NCI-H2227 treated with DMSO at 0.1 percent for 48 hours (cell line): ENCODE results near the gene PDGFRA.

ENCODE experiments used
- DNase-seq: peaks from one replicate; lab custom pipeline; 2025; lab: John Stamatoyannopoulos, UW

PDGFRA gene

DNA sequence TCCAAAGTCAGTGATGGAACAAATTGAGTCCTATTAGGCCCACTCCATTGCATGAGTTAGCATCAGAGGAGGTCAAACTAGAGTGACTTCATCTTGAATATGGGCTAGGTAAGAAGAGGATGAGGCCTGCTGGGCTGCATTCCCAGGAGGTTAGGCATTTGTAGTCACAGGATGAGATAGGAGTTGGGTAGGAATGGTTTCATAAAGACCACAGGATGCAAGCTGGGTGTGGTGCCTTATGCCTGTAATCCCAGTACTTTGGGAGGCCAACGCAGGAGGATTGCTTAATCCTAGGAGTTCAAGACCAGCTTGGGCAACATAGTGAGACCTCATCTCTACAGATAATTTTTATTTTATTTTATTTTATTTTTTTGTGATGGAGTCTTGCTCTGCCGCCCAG, 26.8 kb downstream of the PDGFRA start:
- DNase-seq: no peak

DNA sequence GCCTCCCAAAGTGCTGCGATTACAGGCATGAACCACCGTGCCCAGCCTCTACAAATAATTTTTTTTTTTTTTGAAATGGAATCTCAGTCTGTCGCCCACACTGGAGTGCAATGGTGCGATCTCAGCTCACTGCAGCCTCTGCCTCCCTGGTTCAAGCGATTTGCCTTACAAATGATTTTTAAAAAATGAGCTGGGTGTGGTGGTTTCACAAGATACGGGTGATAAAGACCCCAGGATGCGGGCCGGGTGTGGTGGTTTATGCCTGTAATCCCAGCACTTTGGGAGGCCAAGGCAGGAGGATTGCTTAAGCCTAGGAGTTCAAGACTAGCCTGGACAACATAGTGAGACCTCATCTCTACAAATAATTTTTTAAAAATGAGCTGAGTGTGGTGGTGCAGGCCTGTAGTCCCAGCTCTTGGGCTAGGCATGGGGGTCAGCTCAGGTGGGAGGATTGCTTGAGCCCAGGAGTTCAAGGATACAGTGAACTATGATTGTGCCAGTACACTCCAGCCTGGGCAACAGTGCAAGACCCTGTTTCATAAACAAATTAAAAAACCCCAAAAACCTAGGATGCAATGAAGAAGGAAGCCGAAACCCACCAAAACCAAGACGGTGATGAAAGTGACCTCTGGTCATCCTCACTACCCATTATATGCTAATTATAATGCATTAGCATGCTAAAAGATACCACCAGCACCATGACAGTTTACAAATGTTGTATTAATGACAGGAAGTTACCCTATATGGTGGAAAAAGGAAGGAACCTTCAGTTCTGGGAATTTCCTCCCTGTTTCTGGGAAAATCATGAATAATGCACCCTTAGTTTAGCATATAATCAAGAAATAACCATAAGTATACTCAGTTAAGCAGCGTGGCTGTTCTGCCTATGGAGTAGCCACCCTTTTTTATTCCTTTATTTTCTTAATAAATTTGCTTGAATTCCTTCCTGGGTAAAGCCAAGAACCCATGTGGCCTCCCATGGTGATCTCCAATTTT, 27.7 kb downstream of the PDGFRA start:
- DNase-seq: no peak

DNA sequence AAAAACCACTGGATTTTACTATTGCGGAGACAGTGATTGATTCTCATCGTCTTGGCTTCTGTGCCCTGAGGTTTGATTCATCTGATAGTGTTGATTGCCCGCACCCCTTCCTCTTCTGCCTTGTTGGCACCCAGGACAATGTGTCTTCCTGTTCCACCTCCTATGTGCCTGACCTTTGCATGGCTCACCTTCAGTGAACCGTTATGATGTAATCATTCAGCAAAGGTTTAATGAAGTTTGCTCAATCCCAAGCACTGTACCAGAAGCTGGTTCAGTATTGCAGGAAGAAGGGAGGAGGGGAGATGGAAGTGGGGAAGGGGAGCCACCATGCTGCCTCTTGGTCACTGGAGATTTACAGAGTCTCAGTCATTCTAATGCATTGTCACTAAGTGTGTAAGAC, 36.3 kb downstream of the PDGFRA start:
- DNase-seq: no peak

DNA sequence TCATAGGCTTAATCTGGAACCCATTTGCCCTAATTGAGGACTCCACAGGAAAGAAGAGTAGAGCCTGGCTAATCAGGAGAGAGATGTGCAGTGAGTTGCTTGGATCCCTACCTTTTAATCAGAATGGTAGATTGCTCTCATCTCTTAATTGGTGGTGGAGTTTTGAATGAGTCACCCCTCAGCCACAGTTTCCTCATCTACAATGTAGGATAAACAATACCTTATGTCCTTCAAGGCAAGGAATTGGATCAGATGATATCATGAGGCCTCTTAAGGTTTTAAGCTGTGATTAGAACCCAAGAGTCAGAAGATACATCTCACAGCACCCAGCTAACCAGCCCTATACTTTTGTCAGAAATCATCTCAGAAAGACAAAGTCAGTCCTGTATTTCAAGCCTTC, 39.1 kb downstream of the PDGFRA start:
- no peak for DNase-seq

DNA sequence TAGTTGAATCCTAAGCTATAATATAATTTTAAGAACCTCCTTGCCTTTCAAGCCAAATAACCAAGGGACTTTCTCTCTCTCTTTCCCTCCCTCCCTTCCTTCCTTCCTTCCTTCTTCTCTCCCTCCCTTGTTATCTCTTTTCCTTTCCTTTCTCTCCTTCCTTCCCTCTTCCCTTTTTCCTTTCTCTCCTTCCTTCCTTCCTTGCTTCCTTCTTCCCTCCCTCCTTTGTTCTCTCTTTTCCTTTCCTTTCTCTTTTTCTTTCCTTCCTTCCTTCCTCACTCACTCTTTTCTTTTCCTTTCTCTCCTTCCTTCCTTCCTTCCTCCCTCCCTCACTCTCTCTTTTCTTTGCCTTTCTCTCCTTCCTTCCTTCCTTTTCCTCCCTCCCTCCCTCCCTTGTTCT, 42.4 kb downstream of the PDGFRA start:
- no peak for DNase-seq

DNA sequence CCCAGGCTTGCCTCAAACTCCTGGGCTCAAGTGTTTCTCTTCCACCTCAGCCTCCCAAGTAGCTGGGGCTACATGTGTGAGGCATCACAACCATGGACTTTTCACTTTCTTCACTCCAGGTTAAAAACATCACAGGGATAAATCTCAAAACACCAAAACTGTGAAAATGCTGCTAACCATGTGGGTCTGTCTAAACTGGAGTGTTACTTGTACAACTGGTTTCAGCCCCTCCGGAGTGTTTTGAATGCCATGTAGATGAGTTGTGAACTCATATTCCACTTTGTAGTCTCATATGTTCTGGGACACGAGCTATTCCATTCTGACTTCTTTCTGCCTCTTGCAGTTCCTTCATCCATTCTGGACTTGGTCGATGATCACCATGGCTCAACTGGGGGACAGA, 43.0 kb downstream of the PDGFRA start:
- DNase-seq: no peak

DNA sequence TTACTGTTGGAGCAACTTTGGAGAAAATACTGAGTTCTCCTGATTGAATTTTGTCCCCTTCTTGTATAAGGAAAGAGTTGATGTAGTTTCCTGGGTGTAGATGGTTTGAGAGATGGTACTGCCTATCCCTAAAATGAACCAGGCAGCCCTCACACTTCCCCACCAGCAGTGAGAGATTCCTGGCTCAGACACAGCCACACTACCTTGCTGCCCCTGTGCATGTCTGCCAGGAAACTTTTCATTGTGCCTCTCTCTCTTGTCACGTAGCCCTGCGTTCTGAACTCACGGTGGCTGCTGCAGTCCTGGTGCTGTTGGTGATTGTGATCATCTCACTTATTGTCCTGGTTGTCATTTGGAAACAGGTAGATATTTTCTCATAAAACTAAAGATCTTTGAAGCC, 45.2 kb downstream of the PDGFRA start:
- DNase-seq: no peak

DNA sequence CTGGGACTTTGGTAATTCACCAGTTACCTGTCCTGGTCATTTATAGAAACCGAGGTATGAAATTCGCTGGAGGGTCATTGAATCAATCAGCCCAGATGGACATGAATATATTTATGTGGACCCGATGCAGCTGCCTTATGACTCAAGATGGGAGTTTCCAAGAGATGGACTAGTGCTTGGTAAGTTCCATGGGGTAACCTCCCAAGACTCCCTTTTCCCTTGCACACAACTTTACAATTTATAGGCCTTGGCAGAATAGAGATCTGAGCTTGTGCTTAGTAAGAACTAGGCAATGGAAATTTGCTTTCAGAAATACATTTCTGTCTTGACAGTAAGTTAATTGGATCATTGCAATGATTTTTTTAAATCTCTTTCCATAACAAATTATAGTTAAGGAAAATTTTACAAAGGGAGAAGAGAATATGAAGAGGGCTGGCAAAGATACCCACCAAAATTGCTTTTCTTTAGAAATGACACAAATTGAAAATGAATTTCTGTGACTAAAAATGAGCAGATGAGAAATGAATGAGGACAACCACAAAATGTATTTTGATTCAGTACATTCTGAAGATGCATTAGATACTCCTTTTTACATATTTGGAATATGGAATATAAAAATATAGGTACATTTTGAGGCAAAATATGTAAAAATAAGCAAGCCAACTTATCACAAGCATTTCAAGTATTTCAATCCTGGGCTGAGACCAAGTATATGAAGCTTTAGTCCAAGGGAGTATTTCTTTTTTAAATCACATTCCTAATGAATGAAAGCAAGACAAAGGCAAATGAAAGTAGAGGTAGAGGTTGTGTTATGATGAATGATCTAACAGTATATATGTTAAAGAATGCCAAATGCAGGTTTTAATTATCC, 45.9 kb downstream of the PDGFRA start:
- DNase-seq: no peak

DNA sequence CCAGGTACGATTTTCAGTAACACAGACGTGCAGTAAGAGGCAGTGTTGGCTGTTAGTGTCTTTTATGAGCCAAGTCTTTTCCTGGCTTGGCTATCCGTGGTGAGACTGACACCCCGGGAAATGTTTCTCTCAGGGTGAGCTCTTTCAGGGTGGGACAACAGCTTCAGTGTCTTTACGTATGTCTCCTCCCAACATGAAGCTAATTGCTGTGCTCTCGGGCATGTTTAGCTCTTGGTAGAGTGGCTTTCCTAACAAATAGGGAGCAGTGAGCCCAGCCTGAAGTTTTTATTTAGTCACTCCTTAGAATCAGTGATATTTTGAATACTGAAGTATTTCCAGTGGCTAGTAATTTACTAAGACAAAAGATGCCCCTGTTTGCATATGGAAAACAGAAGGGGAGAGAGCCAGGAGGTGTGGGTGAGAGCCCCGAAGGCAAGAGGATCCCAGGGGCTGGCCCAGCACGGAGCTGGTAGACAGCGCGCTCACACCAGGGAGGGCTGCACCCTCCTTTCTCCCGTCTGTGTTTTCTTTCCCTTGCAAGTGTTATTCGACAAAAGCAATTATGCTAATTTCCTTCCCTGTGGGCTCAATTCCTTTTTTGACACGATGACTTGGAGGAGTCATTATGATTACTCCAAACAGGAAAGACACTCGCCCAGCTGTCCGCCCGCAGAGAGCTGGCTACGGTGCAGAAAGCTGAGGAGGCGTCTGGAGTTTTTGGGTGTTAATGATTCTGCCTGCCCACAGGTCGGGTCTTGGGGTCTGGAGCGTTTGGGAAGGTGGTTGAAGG, 47.7 kb downstream of the PDGFRA start:
- DNase-seq: no peak

DNA sequence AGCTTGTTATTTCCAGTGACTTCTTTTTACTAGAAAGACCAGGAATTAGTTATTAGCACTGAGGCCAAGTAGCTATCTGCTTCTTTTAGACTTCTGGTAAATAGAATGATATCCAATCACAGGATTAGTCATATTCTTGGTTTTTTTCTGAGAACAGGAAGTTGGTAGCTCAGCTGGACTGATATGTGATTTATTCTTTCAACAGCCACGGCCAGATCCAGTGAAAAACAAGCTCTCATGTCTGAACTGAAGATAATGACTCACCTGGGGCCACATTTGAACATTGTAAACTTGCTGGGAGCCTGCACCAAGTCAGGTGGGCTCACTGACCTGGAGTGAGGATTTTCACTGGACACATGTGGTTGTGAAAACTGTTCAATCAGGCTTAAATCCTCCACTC, 48.6 kb downstream of the PDGFRA start:
- DNase-seq: no peak

DNA sequence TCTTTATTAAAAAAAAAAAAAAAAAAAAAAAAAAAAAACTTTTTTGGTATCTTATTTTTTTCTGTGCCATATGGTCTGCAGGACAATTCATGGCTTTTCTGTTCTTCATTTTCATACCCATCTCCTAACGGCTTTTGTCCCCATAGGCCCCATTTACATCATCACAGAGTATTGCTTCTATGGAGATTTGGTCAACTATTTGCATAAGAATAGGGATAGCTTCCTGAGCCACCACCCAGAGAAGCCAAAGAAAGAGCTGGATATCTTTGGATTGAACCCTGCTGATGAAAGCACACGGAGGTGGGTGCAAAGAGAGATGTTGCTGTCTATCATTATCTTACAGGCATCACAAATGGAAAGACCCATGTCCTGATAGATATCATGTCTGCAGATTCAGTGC, 49.1 kb downstream of the PDGFRA start:
- DNase-seq: no peak

DNA sequence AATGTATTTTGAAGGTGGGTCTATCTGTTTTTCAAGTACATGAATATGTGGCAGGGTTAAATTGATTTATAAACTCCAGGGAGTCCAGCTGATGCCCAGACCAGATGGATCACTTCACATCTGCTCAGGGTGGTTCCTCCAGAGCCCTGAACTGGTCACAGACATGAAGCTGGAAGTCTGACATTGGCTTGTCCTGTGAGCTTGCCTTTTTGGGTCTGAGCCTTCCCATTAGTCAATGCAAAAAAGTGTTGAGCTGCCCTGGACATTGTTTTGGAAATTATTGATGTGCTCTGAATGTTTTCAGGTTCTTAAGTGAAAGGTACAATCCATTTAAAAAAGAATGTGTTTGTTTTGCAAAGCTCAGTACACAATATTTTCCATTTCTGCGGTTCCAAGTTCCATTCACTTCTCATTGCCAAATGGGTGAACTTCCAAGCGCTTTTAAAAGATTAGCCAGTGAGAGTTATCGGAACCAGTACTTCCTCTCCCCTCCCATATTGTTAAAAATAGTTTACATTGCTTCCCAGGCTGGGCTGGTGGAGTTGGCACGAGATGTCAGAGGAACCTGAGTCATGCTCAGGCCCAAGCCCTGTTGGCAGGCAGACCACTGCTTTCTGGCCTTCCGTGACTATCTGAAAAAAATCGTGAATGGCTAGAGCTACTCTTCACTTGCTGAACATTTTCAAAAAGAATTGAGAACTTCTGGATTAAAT, 52.1 kb downstream of the PDGFRA start:
- DNase-seq: no peak

DNA sequence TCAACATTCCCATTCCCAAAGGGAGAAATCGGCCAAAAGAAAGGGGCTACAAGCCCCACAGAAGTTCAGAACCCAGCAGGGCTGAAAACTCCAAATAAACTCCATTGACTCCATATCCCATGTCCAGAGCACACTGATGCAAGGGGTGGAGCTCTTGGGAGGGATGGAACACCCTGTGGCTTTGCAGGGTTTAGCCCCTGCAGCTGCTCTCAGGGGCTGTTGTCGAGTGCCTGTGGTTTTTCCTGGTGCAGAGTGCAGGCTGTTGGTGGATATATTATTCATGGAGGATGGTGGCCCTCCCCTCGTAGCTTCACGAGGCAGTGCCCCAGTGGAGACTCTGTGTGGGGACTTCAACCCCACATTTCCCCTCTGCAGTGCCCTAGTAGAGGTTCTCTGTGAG, 53.7 kb downstream of the PDGFRA start:
- no peak for DNase-seq

DNA sequence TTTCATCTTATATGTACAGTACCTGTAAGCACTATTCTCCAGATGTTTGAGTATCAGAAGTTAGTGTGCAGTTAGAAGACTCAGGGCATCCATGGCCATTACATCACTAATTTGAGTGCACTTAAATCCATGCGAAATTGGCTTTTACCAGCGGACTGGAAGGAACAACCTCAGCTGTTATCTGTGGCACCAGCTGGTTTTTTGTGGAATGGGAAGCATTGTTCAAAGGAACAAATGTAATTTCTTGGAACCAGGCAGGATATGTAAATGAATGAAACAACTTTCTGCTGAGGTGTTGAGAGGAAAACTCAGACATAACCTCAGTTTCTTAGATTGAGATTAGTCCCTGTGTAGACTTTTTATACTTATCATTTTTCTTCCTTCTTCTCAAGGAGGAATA, 60.2 kb downstream of the PDGFRA start:
- no peak for DNase-seq

DNA sequence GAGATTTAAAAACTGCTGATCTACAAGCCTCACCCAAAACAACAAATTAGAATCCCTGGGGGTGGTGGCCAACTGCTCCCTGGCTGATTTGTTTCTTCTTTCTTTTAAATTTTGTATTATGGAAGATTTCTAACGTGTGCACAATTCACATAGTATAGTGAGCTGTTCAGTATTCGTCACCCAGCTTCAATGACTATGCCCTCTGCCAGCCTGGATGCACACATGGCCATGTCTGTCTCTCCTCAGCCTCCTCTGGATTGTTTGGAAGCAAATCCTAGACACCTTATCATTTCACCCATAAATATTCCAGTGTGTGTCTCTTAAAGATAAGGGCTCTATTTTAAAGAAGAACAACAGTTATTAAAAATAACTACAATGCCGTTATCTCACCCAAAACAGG, 61.9 kb downstream of the PDGFRA start:
- no peak for DNase-seq

DNA sequence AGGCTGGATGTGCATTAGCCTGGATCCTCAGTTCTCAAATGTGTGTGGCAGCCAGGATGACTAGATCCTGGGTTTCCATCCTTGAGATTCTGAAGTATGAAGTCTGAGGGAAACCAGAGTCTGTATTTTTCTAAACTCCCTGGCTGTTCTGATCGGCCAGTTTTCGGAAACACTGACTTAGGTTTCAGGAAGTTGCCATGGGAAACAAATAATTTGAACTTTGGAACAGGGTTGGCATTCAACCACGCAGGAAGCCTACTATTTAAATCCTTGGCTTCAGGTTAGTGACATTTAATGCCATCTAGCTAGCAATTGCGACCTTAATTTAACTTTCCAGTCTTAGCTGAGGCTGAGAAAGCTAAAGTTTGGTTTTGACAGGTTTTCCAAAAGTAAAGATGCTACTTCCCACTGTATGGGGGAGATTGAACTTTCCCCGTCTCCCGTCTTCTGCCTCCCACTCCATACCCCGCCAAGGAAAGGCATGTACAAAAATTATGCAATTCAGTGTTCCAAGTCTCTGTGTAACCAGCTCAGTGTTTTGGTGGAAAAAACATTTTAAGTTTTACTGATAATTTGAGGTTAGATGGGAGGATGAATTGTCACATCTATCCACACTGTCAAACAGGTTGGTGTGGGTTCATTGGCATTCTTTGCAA, 67.6 kb downstream of the PDGFRA start:
- no peak for DNase-seq

DNA sequence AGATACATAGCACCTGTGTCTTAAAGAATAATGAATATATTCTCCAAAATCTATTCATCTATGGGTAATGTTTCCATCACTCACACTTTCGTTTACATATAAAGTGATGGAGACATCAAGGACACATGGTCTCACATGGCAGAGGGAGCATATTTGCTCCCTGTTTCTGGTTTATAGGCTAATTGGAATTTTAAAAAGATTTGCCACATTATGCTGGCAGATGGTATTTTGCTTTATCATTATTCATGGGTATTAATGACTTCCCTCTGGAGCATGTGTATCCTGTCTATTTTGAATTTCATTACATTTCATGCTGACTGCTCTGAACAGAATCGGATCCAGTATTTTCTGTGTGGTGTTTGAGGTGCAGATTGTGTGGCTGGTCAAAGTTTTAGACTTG, 79.0 kb downstream of the PDGFRA start:
- DNase-seq: no peak

DNA sequence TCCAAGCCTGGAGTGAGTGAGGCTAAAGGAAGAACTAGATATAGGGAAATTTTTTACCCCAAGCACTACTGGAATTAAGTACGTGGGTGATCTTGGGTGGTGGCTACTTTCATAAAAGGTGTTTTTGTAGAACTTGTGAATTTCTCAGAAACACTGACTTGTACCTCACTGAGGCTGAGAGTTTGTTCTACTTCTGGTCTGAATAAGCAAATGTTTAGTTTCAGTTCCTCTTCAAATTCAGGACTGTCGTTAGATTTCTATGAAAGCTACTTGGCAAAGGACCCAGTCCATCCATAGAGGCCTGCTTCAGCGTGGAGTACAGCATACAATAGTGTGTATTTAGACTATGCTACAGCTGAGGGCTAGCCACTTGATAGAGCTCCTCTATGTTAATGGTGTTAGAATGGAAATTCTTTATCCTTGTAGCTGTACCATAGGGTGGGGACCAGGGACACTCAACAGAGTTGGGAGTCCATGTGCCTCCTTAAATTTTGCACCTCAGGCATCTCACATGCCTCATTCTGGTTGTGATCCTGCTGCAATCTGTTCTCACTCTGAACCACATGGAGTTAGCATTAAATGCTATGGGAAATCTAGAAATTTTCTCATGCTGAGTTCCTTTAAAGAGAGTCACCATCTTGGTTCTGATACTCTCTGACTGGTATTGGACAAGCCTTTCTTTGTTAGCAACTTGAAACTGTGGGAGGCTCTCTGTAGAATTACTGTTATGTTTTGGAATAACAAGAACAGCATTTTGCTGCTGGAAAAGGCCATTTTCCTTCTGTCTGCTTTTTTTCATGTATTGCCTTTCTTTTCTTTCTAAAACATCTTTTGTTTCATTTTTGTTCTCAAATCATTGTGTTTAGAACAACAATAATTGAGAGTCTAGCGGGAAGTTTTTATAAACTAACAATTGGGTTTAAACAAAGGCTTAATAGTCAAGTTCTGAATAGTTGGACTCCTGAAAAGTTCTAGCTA, 86.8 kb downstream of the PDGFRA start:
- no peak for DNase-seq

DNA sequence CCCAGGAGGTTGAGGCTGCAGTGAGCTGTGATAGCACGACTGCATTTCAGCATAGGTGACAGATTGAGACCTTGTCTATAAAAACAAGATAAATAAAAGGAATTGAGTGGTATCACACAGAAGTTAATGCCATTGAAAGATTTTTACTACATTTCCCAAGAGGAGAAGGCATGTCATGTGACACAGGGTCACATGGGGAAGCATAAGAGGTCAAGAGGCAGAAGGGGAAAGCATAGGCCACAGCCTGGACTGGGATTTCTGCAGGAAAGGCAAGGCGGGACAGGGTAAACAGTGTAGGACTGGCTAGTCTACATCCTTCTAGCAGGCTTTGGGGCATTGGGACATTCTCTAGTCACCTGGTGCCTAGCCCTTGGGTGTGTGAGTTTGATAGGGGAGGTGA, 88.6 kb downstream of the PDGFRA start:
- DNase-seq: no peak

DNA sequence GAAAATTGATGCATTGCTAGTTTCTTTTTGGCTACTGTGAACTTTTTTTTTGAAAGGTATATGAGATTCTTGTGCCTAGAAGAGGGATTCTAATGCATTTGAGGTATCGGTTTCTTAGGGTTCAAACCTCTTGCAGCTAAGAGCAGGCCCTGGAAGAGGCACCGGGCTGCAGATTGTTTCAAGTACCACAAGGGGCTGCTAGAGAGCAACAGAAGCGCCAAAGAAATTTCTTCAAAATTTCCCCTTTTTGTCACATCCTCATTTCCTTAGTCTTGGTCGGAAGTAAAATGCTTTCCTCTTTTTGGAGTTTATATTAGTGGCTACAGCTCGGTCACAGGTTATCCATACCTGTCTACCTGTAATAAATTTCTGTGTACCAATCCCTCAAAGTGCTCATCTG, 89.8 kb downstream of the PDGFRA start:
- DNase-seq: peak; percentile 27
